ENCODE measurements around the gene MSRB2.
"Not testable (repeated sequence)": the region's sequence is repeated elsewhere in the genome, so short reads cannot be mapped to it uniquely, and the experiment has no call there.

Gene MSRB2

GRCh38 chr10:23095404-23095965 is at the start of gene MSRB2:
MSRB2 (plus strand) TSS chr10:23095579; CDS start chr10:23095609, 30 bp downstream.
- DNase-seq: no peak

DNA sequence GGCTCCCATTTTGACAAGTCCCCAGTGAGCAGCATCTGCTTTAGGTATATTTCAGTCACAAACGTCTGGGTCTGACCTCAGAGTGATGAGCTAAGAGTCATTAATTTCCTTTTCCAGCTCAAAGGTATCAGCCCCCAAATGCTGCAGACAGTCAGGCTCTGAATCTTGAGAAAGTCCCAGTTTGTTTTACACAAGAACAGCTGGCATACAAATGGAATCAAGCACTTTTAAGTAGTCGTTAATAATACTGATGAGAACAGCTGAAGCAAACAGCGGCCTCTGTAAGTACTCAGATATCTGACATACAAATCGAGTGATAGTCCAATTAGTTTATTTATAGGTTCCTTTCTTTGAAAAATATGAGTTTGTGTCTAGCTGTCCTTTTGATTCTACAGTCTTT is 49.4 kb upstream of the MSRB2 start:
- DNase-seq: no peak

- no peak for DNase-seq
Measured at GRCh38 chr10:23047201-23048050, 48.0 kb upstream of the MSRB2 start.

- DNase-seq: no peak
Measured at GRCh38 chr10:23048191-23048590, 47.2 kb upstream of the MSRB2 start.

DNA sequence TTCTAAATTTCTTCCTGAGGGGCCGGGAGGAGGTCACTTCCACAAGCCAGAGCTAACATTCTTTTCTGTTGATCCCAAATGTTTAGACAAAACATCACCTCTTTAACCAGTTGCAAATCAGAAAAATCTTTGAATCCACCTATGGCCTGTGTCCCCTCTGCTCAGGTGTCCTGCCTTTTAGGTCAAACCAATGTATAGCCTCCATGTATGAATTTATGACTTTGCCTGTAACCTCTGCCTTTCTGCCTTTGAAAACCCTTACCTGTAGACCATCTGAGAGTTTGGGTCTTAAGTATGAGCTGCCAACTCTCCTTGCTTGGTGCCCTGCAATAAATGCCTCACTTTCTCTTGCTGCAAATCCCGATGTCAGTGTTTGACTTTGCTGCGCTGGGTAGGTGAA is 44.1 kb upstream of the MSRB2 start:
- DNase-seq: no peak

DNA sequence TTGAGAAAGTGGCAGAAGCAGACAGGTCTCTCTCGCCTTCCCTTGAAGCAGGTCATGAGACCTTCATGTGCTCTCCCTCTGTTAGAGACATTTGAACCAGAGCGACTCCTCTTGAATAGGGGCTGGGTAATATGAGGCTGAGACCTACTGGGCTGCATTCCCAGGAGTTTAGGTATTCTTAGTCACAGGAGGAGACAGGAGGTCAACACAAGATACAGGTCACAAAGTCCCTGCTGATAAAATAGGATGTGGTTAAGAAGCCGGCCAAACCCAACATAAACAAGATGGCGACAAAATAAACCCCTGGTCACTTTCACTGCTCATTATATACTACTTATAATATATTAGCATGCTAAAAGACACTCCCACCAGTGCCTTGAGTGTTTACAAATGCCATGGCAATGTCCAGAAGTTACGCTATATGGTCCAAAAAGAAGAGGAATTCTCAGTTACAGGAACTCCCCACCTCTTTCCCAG is 43.5 kb upstream of the MSRB2 start:
- no peak for DNase-seq

DNA sequence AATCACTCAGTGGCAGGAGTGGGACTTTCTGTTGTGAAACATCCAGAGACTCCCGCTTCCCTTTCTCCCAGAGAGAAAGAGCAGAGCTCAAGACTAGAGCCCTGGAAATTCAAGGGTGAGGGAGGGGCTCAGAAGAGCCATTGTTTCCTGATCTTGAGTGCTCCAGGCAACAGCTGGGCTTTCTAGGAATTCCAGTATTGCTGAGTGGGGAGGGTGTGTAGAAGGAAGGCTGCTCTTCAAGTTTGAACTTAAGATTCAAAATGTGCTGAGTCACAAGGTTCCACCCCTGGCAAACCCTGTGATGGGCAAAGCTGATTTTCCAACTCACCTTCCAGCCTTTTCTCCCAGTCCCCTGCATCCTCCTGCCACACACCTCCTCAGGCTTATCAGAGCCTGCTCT is 42.3 kb upstream of the MSRB2 start:
- no peak for DNase-seq

DNA sequence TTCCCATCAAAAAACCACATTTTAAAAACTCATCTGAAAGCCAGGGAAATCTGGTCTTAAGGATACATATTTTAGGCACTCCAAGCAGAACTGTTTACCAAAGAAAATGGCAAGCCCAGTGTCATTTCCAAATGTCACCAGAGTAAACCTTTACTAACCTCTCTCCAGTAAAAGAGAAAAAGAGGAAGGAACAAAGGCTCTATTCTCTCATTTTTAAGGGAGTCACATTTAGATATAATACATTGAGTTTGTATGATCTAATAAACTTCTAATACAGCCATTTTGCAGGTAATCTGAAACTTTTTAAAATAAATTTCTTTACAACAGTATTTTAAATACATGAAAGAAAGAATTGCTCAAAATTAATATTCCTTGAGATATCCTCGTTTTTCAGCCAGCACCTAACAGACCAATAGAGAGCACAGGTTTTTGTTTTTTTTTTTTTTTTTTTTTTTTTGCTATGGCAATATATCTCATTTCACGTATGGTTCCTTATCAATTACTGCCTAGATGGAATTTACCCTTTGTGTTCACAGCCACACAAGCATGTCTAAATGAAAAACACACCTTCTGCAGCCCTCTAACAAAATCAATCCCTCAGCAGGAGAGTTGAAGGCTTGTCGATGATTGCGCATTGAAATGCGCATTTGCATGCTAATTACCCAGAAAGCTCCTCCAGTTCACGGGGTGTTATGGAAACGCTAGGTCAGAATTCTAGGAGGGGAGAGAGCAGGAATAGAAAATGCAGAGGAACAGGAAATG is 39.8 kb upstream of the MSRB2 start:
- no peak for DNase-seq

DNA sequence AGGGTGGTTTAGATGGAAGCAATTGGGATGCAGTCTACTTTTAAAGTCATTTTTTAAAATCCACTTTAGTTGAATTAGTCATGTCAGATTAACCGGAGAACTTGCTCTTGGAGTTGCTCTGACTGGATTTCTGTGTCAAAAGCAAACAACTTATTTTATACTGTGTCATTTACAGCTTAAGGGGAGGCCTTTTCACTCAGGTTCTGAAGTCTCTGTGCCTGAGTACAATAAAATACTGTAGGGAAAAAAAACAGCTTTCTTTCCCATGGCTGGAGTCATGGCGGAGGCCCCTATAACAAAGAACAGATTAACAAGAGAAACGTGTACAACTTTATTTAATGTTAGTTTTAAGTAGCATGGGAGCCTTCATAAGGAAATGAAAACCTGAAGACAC is 39.2 kb upstream of the MSRB2 start:
- DNase-seq: no peak

DNA sequence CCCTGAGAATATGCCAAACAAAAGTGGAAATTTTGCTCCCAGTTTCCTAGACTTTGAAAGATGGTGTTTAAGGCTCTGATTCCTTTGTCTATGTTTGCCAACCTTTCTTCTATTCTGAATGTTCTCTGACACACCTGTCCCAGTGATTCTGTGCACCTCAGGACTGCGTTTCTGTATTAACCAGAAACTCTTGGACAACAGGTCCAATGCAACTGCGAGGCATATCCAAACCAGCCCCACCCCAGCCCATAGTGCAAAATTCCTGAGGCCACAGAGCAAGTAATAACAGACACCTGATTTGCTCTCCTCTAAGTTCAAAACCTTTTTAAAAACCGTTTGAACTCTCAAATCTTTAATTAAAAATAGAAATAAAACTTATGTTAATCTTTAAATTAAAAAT is 37.0 kb upstream of the MSRB2 start:
- DNase-seq: no peak

DNA sequence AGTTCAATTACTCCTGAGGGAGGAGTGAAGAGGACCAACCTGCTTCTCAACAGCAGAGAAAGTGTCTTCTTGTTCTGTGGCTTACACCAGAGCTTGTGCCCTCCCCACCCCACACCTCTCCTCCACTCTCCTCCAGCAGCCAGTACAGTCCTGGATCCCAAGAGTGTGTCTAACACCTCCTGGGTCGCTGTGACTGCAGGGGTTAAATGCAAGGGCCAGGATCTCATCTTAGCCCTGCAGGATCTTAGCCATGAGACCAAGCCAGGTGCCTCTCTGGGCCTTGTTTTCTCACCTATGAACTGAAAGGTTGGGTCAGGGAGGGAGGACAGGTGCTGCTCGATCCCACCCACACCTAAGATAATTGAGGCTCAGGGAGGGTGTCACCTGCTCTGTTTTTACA is 34.5 kb upstream of the MSRB2 start:
- no peak for DNase-seq

DNA sequence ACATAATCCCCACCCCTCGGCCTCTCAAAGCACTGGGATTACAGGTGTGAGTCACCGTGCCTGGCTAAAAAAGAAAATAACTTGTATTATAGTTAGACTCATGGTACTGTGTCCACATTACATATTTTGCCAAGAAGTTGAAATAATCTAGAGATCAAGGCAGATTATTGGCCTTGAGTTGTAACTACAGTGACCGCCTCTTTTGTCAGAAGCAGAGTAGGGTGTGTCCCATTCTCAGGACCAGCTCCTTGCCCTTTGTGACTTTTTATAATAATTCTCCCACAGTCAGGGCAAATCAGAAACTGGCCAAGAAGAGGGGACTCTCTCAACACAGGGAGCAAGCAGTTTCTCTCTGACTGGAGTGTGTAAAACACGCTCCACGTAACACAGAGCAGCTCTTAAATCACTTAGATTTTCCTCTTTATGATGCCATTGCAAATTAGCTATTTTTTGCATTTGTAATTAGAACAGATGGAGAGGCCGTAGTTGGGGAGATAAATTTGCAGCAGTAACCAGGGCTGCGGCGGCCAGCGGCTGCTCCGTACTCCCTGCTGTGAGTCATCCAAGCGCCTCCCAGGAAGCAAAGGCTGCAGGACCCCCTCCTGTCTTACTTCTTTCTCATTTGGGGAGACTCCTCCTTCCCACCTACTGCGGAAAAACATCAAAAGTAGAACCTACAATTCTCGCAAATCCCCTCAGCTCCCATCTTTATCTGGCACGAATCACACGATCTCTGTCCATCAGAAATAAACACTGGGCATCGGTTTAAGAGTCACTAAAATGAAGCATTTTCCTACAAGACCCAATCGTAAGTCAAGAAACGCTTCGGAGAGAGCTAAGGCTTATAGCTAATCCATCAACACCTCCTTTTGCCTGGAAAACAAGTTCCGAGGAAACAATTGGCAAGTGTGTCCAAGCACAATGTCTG is 32.1 kb upstream of the MSRB2 start:
- no peak for DNase-seq

DNA sequence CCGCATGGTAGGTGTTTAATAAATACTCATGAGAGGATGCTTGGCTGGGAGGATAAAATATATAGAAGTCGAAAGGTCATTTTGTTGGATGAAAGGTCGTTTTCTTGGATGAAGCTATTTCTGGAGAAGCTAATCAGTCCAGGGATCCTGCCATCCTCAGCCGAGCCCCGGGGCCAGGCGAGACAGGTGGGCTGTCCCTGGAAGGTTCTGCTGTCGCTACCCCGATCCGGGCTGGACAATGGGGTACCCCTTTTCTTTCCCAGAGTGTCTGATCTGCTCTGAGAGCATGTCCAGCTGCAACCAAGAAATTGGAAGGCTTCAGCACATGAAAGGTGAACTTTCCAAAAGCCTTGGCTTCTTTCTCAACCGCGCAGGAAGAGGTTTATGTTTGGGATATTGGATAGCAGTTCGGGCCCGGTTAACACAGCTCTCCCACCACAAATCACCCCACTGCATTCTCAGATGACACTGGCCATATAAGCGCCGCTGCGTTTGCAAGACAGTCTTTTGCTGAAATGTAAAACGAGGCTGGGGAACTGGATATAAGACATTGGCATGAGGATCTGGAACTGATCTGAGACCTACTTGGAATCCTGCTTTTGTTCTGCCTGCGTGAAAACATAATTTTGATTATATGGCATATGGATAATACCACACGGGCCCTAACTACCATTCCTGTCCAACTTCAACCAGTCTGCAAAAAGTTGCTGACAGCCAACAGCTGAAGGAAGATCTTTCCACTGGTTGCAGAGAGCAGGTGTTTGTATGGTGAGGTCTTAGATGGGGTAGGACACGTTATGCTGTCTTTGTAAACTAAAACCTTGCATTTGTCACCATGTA is 31.2 kb upstream of the MSRB2 start:
- DNase-seq: no peak

- DNase-seq: not testable (repeated sequence)
Measured at GRCh38 chr10:23064813-23065114, 30.6 kb upstream of the MSRB2 start.

GRCh38 chr10:23065181-23065948 is 30.0 kb upstream of the MSRB2 start:
- DNase-seq: no peak

GRCh38 chr10:23067337-23067736 is 28.0 kb upstream of the MSRB2 start:
- DNase-seq: no peak

DNA sequence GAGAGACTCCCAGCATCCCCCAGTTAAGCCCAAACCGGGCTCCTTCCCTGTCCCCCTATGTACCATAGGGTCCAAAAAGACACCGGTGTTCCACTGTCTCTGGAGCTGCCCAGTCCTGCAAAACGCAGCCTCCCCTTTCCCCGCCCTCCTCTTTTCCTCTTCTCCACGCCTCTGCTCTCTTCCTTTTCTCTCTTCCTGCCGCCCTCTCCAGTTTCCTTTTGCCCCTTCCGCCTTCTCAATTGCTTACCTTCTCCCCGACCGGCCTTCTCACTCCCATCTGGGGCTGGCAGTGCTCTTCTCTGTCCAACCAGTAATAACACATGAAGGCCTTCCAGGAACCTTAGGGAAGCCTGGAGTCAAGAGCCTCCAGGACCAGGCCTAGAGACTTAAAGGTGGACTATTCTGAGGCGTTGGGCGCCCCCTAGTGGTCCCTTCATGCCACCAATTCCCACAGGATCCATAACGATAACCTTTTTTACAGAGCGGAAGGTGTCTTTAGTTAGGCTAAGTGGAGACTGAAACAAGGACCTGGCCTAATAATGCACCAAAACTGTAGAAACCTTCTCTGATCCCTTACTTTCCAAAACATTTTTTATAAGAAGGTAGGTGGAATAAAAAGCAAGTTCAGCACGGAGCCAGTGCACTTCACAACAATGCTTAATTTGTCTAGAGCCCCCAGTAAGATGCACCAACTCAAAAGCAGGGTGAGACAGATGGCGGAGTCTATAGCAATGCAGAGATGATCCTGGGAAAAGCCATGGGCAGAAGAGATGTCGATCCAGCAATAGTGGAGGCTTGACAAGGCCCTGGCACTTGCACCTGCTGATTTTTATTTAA is 27.2 kb upstream of the MSRB2 start:
- DNase-seq: no peak

- DNase-seq: no peak
Measured at GRCh38 chr10:23069019-23069815, 26.2 kb upstream of the MSRB2 start.

Measured in SIG-M5 (cell line).